Measurements from ENCODE around the gene SPATA13.
A peak's percentile ranks its signal among the peaks of the same experiment; 100 is the strongest.
"Not testable (repeated sequence)": the region's sequence is repeated elsewhere in the genome, so short reads cannot be mapped to it uniquely, and the experiment has no call there.

Gene SPATA13

GRCh38 chr13:24301434-24301833, 140.9 kb downstream of the SPATA13 start:
- no peak for DNase-seq (ENCODE audit: insufficient read length, low spot score)
- no peak for FAIRE-seq

GRCh38 chr13:24301911-24302310, 141.4 kb downstream of the SPATA13 start:
- FAIRE-seq: no peak
- DNase-seq (ENCODE audit: insufficient read length, low spot score): no peak

More at GRCh38 chr13:24301434-24301833, 140.9 kb downstream of the SPATA13 start:
- no peak for TF ChIP-seq POLR2A (IDR thresholded peaks at IDR 0.05; ENCODE audit: low read depth, low read length)

GRCh38 chr13:24304620-24305019, 144.1 kb downstream of the SPATA13 start:
- TF ChIP-seq POLR2A (IDR thresholded peaks at IDR 0.05; ENCODE audit: low read depth, low read length): no peak
- DNase-seq (ENCODE audit: insufficient read length, low spot score) (no peak), FAIRE-seq (no peak)

More at GRCh38 chr13:24301911-24302310, 141.4 kb downstream of the SPATA13 start:
- no peak for TF ChIP-seq POLR2A (IDR thresholded peaks at IDR 0.05; ENCODE audit: low read depth, low read length)

GRCh38 chr13:24306632-24307031, 146.1 kb downstream of the SPATA13 start:
- no peak for TF ChIP-seq POLR2A (IDR thresholded peaks at IDR 0.05; ENCODE audit: low read depth, low read length)
- peak; percentile 12 for DNase-seq (ENCODE audit: insufficient read length, low spot score)
- FAIRE-seq: no peak

GRCh38 chr13:24307211-24308067, 146.9 kb downstream of the SPATA13 start:
- DNase-seq (ENCODE audit: insufficient read length, low spot score) (no peak), FAIRE-seq (no peak)
- no peak for TF ChIP-seq POLR2A (IDR thresholded peaks at IDR 0.05; ENCODE audit: low read depth, low read length)

- DNase-seq (ENCODE audit: insufficient read length, low spot score) (no peak), FAIRE-seq (no peak)
- no peak for TF ChIP-seq POLR2A (IDR thresholded peaks at IDR 0.05; ENCODE audit: low read depth, low read length)
Observed at GRCh38 chr13:24308068-24308445, 147.5 kb downstream of the SPATA13 start.

- FAIRE-seq (no peak), DNase-seq (ENCODE audit: insufficient read length, low spot score) (no peak)
- no peak for TF ChIP-seq POLR2A (IDR thresholded peaks at IDR 0.05; ENCODE audit: low read depth, low read length)
Observed at GRCh38 chr13:24308488-24309020, 148.0 kb downstream of the SPATA13 start.

GRCh38 chr13:24309300-24309699, 148.8 kb downstream of the SPATA13 start, which contains the start of gene C1QTNF9:
Gene C1QTNF9 (plus strand): TSS chr13:24309580. CDS start chr13:24316004, 6,424 bp downstream.
- not testable (repeated sequence) for DNase-seq (ENCODE audit: insufficient read length, low spot score); FAIRE-seq

GRCh38 chr13:24313439-24313838, 152.9 kb downstream of the SPATA13 start:
- no peak for DNase-seq (ENCODE audit: insufficient read length, low spot score)
- no peak for TF ChIP-seq POLR2A (IDR thresholded peaks at IDR 0.05; ENCODE audit: low read depth, low read length)
- FAIRE-seq: no peak

- not testable (repeated sequence) for DNase-seq (ENCODE audit: insufficient read length, low spot score); FAIRE-seq
Observed at GRCh38 chr13:24317835-24318234, 157.3 kb downstream of the SPATA13 start.

- DNase-seq (ENCODE audit: insufficient read length, low spot score); FAIRE-seq: not testable (repeated sequence)
Observed at GRCh38 chr13:24318878-24319277, 158.4 kb downstream of the SPATA13 start.

- not testable (repeated sequence) for FAIRE-seq
Observed at GRCh38 chr13:24319641-24320040, 159.1 kb downstream of the SPATA13 start.

GRCh38 chr13:24321416-24321815, 160.9 kb downstream of the SPATA13 start:
- not testable (repeated sequence) for DNase-seq (ENCODE audit: insufficient read length, low spot score); FAIRE-seq

More at GRCh38 chr13:24319641-24320040, 159.1 kb downstream of the SPATA13 start:
- DNase-seq (ENCODE audit: insufficient read length, low spot score): not testable (repeated sequence)

- not testable (repeated sequence) for DNase-seq (ENCODE audit: insufficient read length, low spot score); FAIRE-seq
Observed at GRCh38 chr13:24322470-24322869, 161.9 kb downstream of the SPATA13 start.
